GM21786 (cell line): ENCODE measurements around the gene FMO3.

Experiments
- ATAC-seq: cut with Tn5 transposase; IDR thresholded peaks from one replicate; pipeline ENCODE4 v1.9.1; 2021; ENCODE audit not compliant: unreplicated experiment

FMO3 gene

DNA sequence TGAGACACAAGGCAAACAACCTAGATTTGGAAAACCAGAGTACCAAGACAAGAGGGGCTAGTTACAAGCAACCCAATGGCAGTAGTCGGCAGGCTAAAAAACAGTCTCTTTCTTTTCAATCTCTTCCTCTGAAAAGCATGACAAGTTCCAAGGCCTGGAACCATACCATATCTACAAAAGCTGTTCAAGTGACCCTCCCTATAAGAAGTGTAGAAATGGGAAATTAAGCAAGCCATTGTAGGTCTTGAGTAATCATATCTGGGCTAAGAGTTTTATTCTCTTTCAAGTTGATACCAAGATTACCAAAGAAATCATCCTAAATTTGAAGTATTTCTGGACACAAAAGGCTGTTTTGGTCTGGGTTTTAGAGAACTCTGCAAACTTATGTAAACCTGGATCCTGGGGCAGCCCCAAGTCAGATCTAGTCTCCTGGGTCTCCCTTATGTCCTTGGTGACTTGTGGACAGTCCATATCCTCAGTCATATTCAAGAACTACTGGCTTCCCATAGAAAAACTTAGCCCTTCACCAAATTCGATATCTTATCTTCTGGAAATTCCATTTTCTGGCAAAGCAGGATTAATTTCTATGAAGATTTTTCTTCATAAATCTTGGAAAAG lies 24.7 kb downstream of the FMO3 start:
- no peak for ATAC-seq

DNA sequence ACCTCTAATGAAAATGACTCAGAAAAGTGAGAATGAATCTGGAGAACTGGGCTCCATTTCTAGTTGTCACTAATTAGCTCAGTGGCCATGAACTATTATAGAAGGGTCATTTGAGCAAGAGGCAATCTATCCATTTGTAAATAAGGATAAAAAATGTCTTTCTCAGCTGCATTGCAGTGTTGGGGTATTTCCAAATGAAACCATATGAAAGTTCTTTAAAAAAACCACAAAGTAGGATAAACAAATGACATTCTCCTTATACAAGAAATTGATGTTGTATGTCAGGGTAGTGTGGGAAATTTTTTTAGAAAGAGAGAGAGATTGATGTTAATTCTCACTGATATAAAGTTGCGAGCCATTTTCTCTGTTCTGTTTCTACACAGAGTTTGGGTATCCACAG lies 26.0 kb downstream of the FMO3 start:
- ATAC-seq: no peak

DNA sequence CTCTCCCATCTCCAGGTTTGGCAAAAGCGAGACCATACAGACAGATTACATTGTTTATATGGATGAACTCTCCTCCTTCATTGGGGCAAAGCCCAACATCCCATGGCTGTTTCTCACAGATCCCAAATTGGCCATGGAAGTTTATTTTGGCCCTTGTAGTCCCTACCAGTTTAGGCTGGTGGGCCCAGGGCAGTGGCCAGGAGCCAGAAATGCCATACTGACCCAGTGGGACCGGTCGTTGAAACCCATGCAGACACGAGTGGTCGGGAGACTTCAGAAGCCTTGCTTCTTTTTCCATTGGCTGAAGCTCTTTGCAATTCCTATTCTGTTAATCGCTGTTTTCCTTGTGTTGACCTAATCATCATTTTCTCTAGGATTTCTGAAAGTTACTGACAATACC lies 26.4 kb downstream of the FMO3 start:
- no peak for ATAC-seq

DNA sequence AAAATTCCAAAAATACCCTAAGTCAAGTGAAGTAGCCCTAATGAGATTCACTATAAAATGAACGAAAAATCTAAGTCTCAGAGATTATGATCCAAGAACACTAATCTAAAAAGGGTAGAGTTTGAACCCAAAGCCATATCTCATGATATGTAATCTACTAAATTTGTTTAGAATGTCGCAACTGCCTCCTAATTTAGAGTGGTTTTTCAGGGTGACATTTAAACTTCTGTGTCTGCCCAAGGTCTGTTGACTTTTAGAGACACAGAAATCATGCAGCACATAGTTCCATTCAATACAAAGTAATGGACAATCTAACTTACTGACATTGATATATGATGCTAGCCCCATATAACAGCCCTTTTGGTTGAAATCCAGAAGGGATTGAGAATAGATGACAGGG lies 28.9 kb downstream of the FMO3 start:
- no peak for ATAC-seq

DNA sequence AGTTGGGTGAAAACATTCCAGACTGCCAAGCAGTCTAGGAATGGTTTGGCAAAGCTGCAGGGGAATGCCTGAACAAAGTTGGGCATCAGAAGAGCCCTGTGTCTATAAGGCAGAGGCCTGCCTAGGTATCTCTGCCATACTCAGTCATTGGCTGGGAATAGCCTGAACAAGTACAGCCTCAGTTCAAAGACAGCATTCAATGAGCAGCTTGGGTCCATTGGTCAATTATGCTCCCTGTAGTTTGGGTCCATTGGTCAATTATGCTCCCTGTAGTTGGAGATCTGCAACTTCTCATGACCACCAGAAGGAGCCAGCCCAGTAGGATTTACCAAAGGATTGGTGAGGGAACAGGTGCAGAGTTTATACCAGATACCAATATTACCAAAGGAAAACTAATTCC lies 31.6 kb downstream of the FMO3 start:
- no peak for ATAC-seq

DNA sequence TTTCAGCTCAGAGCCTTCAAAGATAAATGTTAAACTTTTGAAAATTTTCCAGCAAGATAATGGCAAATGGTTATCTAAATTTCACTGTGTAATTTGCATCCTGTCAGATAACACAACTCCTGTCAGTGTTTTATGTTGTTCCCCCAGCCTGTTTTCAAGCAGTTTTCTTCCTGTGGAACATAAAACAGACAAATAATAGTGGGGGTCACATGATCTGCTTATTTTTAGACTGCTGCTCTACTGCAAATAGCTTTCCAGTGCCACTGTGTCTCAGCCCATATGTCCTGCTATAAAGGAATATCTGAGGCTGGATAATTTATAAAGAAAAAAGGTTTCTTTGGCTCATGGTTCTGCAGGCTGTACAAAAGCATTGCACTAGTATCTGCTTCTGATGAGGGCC lies 32.2 kb downstream of the FMO3 start:
- ATAC-seq: no peak

DNA sequence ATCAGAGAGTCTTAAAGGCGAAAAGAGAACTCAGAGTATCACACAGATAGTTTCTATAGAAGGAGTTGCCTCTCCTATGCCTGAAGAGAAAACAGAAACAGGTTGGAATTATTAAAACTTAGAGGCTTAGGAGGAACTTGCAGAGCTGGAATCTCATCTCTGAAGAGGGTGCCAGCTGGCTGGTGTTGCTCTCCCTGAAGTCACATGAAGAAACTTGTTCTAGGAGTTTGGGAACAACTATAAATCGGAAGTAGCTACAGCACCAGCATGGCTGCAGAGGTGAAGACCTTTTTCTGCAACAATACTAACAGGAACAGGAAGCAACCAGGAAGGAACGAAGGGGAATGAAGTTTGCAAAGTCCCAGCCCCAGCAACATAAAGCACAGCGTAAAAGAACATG lies 35.8 kb downstream of the FMO3 start:
- ATAC-seq: no peak

DNA sequence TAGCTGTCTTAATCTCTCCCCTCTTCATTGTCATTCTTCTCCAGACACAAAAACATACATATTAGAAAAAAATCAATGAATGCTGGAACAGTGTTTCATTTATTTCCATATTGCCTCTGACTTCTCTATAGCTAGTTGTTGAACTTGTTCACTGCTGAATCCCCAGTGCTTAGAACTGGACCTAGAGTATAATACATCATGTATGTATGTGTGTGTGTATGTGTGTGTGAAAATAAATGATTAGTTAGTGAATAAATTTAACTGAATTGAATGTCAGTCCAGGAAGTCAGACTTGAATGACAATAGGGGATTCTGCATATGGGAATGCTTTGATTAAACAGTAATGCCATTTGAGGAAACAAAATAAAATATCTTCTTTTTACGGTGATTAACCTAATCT lies 36.4 kb downstream of the FMO3 start:
- no peak for ATAC-seq

DNA sequence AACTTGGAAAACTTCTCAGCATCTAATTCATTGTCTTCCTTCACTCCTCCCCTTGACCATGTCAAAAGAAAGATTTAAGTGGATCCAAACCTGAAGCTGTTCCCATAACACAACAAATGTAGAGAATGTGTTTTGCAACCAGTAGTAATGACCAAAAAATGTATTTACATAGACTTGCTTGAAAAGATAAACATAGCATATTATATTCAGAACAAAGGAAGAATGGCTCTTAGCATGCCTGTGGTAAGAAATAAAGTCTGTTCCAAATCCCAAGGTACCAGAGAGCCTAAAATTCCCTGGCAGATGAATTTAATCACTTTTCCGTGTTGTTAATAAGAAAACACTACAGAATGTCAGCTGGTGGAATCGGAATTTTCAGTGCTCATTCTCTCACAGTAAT lies 36.8 kb downstream of the FMO3 start:
- ATAC-seq: no peak

DNA sequence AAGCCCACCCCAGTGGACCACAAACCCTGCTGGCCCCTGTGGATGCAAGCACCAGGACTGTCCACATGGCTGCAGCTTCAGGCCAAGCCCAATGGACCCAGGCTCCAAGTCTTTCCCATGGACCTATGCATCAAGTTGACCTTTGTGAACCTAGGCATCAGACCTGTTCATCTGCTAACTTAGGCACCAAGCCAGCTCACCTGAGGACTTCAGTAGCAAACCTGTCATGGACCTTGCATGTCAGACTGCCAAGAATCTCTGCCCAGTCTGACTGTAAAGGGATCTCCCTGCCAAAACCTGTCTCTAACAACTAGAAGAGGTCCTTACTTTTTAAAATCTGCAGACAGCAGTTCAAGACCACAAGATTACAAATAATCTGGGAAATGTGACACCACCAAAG lies 37.8 kb downstream of the FMO3 start:
- no peak for ATAC-seq

DNA sequence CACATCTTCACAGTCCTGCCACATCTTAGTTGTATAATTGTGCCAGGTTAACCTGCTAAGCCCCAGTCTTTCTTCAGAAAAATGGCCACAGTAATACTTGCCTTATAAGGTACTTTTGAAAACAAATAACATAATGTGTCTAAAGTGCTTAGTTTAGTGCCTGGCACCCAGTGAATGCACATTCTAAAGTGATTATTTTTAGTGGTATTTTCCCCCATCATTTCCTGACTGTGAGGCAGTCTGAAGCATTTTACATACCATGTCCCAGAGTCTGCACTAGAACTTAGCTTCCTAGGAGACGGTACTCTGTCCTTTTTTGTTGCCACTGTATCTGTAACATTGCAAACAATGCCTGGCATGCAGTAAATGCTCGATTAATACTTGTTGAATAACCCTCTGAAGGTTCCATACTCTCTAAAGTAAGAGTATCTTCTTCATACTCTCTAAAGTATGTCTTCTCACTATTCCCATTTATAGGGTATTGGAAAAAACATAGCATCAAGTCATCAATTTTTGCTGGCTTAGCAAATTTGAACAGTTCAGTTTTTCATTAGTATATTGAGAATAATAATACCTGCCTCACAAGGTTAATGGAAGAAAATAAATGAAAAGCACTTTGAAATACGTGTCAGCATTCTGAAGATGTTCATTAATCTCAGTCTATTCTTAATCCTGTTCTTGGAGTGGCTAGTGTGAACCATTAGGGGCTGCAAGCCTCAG lies 43.7 kb downstream of the FMO3 start:
- no peak for ATAC-seq

DNA sequence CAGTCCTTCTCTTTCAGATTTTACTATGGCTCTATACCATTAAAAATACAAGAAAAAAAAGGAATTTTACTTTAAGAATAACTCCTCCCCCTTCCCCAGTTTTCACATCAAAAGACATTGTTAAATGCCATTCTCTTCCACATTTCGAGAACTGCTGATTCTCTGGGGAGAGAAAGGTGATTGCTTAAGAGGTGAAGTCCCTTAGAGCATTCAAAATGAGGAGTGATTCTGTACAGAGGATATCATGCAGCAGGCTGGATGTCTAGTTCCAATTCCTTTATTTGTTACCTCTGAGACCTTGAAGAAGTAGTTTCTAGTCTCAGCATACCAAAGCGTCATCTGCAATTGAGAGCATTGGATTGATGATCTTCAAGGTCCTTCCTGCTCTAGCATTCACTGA lies 46.9 kb downstream of the FMO3 start:
- no peak for ATAC-seq

DNA sequence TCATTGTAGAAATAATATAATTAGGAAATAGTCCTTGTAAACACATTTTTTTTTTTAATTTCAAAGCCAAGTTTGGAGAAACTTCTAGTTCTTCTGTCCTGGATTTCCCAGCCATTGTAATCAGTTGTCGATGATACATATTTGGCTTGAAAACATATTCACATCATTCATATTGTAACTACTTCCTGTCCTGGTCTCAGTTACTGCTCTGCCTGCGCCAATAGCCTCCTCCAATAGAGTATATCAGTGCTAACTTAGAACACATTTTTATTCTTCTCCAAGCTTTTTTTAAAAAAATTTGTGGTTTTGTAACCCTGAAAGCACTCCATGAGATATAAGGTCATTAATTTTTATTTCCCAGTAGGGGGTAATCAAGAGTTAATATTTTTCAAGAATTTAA lies 48.3 kb downstream of the FMO3 start:
- no peak for ATAC-seq

DNA sequence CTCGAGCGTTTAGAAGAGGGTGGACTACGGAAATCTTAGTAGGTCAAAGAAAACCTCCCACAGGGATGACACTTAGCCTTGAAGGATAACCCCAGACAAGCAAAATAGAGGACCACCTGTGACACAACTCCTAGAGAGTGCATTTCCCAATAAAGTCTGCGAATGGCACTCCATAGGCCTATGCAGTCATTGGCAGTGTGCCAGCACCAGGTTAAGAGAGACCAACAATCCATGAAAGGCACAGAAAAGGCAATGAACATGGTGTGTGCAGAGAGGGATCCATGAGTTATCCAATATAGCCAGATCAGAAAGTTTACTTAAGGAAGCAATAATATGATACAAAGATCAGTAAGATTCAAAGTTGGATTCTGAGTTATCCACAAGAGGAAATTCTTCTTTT lies 49.2 kb downstream of the FMO3 start:
- no peak for ATAC-seq

DNA sequence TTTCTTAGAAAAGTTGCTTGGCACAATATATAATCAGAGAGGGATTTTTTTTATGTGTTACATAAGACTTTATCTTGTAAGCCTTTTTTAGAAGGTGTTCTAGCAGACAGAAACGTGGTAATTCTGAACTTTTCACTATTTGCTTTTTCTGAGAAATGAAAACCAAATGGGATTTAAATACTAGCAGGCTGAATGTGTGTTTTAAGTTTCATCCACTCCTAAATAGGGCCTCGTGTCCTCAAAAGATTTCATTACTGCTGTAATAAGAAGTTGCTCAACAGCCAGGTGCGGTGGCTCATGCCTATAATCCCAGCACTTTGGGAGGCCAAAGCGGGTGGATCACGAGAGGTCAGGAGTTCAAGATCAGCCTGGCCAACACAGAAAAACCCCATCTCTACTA lies 49.7 kb downstream of the FMO3 start:
- ATAC-seq: no peak

DNA sequence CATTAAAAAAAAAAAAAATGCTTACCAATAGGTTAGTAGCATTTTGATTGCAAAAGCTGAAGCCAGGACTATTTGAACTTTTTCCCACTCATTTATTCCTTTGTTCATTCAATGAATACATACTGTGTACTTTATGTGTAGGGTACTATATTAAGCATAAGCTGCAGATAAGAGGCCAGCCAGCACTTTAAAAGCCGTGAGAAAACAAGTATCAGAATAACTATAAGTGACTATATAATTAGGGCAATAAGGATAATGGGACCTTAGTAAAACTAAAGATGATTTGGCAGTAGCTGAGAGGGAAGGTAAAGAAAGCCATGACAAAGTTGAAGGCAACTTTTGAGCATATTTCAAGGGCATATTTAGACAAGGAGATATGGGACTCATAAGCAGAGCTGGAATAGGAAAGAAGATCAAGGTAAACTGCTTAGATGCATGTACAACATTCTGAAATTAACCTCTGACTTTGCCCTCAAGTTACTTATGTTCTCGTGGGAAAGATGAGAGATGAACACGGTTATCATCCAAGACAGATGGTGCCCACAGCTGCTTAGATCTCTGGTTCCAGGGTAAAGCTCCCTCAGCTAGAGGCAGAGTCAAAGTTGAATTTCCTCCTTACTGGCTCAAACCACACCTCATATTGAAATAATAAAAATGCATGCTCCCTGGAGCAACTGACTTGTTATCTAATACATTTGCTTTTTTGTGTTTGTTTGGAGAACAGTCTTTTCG lies 50.4 kb downstream of the FMO3 start:
- no peak for ATAC-seq

DNA sequence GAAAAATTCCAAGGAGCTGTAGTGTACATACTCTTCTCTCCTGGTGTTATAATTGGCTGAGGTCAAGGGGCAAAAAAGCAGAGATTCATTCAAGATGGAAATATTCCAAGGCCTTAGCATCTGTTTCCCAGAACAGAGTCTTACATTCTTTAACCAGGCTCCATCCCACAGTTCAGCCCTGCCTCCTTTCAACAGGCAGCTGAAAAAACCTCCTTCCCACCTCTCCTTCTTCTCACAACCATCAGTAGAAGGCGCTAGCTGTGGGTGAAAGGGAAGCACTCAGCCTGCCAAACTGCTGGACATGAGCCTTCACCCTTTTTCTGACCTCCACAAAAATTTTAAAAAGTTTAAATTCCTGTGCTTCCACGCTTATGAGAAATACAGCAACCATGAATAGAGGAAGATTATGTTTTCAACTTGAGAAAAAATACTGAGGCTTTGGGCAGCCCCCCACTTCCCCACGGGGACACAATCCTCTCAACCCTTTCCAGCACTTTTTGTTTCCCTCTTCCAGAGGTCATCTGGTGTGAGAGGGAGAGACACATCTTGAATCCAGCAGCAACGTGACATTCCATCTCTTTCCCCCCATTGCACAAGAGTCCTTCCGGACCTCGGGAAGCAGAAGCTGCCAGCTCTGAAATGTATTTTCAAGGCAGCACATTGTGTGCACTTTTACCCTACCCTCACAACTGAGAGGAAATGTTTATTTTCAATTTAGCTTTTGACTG lies 51.1 kb downstream of the FMO3 start:
- no peak for ATAC-seq

DNA sequence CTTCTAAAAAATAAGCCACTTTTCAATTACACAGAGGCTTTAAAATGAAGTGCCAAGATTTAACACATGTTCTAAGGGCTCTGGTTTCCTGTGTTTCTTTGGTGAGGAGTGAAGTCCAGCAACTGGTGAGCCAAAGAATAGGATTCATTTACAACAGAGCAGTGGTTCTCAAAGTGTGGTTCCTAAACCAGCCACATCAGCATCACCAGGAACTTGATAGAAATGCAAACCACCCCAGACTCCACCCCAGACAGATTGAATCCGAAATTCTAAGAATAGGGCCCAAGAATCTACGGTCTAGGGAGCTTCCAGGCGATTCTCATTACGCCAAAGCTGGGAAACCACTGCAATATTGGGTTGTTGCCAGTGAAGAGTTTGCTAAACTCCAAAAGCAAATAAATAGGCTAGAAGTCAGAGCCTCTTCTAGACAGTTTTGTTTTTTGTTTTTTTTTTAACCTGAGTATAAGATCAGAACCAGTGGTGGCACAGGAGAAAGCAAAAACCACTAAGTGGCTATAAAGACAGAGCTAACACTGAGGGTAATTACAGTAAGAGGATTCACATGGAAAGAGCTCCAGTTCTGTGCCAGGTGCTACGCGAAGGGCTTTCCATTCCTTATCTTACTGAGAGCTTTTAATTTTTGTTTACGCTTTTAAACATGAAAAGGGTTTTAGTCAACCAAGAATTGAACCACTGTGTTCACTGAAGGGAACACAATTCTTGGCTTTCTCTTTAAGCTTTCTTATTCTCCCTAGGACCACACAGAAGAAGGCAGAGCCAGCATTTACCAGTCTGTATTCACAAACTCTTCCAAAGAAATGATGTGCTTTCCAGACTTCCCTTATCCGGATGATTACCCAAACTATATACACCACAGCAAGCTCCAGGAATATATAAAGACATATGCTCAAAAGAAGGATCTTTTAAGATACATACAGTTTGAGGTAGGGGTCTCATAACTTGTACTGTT lies 52.0 kb downstream of the FMO3 start:
- no peak for ATAC-seq

DNA sequence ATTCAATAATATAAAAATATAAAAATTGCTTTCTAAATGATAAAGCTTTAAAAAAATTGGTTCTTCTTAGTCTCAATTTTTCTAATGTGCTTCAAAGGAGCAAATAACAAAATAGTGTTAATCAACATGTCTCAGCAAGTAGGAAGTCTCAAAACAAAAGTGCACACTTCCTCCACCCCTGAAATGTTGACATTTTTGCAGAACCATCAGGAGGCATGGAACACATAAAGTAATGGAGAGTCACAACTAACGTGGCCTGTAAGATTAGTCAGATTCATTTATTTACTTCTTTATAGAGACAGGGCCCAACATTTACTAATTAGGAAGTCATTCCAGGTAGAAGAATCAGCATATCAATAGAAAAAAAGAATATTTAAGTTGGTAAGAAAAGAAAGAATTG lies 59.5 kb downstream of the FMO3 start:
- ATAC-seq: no peak

DNA sequence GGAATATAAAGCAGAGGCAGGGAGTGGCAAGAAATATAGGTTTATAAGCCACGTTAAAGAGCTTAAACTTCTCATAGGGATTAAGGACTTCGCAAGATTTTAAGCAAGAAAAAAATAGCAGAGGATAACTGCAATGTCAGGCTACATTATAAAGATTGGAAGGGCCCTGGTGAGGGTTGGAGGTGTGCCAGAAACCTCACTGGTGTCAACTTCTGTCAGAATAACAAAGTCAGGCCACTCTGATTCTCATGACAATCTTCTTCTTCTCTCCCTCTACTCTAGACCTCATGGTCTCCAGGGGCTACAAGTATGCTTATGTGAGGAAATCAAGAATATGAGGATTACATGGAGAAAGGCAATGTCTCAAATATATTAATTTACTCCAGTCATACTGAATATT lies 61.8 kb downstream of the FMO3 start:
- ATAC-seq: no peak

DNA sequence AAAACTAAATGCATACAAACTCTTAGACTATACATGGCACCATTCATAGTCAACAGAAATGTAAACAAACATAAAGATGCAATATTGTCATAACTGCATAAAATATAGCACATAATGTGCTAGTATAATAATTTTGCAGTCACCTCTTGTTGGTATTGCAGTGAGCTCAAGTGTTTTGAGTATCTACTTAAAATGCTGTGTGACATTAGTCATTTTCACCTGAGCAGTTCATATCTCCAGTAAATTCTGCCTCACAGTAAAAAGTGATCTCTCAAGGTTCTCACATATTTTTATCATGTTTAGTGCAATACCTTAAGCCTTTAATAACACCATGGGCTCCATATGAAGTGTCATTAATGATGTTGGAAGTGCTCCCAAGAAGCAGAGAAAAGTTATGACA lies 64.8 kb downstream of the FMO3 start:
- ATAC-seq: no peak
